ENCODE measurements around the gene SSBP4.

DNA sequence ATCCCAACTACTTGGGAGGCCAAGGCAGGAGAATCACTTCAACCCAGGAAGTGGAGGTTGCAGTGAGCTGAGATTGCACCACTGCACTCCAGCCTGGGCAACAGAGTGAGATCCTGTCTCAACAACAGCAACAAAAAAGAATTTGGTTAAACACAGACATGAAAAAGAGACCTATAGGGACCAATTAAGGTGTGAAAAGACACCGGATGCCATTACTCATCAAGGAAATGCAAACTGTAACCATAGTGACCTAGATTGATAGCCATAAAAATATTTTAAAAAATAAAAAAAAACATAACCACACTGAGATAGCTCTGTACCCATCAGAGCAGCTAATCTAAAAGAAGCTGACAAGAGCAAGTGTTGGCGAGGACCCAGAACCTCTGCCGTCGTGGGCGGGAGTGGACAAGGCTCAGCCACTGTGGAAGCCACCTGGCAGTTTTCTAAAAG is 55.8 kb downstream of the SSBP4 start:
- TF ChIP-seq, protein P1, sequence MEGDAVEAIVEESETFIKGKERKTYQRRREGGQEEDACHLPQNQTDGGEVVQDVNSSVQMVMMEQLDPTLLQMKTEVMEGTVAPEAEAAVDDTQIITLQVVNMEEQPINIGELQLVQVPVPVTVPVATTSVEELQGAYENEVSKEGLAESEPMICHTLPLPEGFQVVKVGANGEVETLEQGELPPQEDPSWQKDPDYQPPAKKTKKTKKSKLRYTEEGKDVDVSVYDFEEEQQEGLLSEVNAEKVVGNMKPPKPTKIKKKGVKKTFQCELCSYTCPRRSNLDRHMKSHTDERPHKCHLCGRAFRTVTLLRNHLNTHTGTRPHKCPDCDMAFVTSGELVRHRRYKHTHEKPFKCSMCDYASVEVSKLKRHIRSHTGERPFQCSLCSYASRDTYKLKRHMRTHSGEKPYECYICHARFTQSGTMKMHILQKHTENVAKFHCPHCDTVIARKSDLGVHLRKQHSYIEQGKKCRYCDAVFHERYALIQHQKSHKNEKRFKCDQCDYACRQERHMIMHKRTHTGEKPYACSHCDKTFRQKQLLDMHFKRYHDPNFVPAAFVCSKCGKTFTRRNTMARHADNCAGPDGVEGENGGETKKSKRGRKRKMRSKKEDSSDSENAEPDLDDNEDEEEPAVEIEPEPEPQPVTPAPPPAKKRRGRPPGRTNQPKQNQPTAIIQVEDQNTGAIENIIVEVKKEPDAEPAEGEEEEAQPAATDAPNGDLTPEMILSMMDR (IDR thresholded peaks at IDR 0.05): no peak
- TF ChIP-seq POLR2A (IDR thresholded peaks at IDR 0.05): no peak
